H1 (cell line): ENCODE data around the gene HIBCH. TPM values are rescaled to one million over a fixed set of nuclear protein-coding genes. Genes with fewer than 3 reads are reported as not detected.

Experiments used
- CTCF ChIA-PET: fragments of 300-600 bp; sonication (Branson Sonifier 250); formaldehyde crosslinking; loops from one replicate; lab custom pipeline; 2021; ENCODE audit not compliant: partially characterized antibody; lab: Charles Lee
- POLR2A ChIA-PET: fragments of 300-600 bp; sonication (Branson Sonifier 250); formaldehyde crosslinking; loops from one replicate; lab custom pipeline; 2021; ENCODE audit warnings: inconsistent platforms; ENCODE audit not compliant: partially characterized antibody; lab: Charles Lee
- DNase-seq, 2 experiments: peaks; one replicate each; pipeline versions ENCODE4 v3.0.0 to v3.0.0-alpha.2; 2010 to 2022; ENCODE audit warnings: low spot score in 2 of 2, low read depth in 1 of 2, mixed read lengths in 1 of 2
- FAIRE-seq: peaks from 2 replicates; lab custom pipeline; 2011; peaks lifted over from hg19 to GRCh38; lab: Jason Lieb, UNC
- H2AFZ ChIP-seq: 2 replicates; pipeline ENCODE4 v1.8.1; 2012; ENCODE audit warnings: low read length, inconsistent platforms
- H2AK5ac ChIP-seq: 2 replicates; pipeline ENCODE4 v1.6.1; 2013; ENCODE audit warnings: low read depth, low read length
- H2BK120ac ChIP-seq: replicated peaks from 2 replicates; pipeline ENCODE3; 2013; ENCODE audit warnings: low read depth, low read length, inconsistent platforms
- H2BK12ac ChIP-seq: 2 replicates; pipeline ENCODE4 v1.6.1; 2013; ENCODE audit warnings: low read depth, low read length
- H2BK15ac ChIP-seq: 2 replicates; pipeline ENCODE4 v1.6.1; 2013; ENCODE audit warnings: low read length
- H2BK20ac ChIP-seq: 2 replicates; pipeline ENCODE4 v1.6.1; 2013; ENCODE audit warnings: low read length
- H2BK5ac ChIP-seq: 2 replicates; pipeline ENCODE4 v1.6.1; 2013; ENCODE audit warnings: low read depth, low read length
- H3K14ac ChIP-seq: 2 replicates; pipeline ENCODE4 v1.6.1; 2013; ENCODE audit warnings: inconsistent platforms; ENCODE audit not compliant: insufficient read length
- H3K18ac ChIP-seq: 2 replicates; pipeline ENCODE4 v1.6.1; 2013; ENCODE audit warnings: low read length; ENCODE audit errors: extremely low read depth
- H3K23ac ChIP-seq: 2 replicates; pipeline ENCODE4 v1.6.1; 2013; ENCODE audit warnings: inconsistent platforms; ENCODE audit not compliant: insufficient read length
- H3K23me2 ChIP-seq: 2 replicates; pipeline ENCODE4 v1.6.1; 2013; ENCODE audit warnings: low read depth, low read length
- H3K27ac ChIP-seq: 2 replicates; pipeline ENCODE4 v1.6.1; 2011; ENCODE audit warnings: low read depth, low read length, inconsistent platforms
- H3K27me3 ChIP-seq, 4 experiments: replicated peaks in 1 of 4; 1 replicate in 1 of 4; 2 replicates in 3 of 4; pipeline versions ENCODE4 v1.6.1 to v1.8.1; 2011 to 2013; ENCODE audit warnings: low read length in 3 of 4, mild to moderate bottlenecking in 3 of 4, inconsistent platforms in 2 of 4, mixed read lengths in 2 of 4, moderate library complexity in 1 of 4; ENCODE audit not compliant: control insufficient read depth in 3 of 4, insufficient read depth in 3 of 4; ENCODE audit errors: extremely low read depth in 1 of 4
- H3K36me3 ChIP-seq, 4 experiments: 2 replicates each; pipeline versions ENCODE4 v1.6.1 to v1.8.1; 2011 to 2013; ENCODE audit warnings: mild to moderate bottlenecking in 4 of 4, low read length in 3 of 4, moderate library complexity in 2 of 4, control low read depth in 1 of 4, inconsistent platforms in 1 of 4; ENCODE audit not compliant: insufficient read depth in 4 of 4, control insufficient read depth in 2 of 4
- H3K4ac ChIP-seq: replicated peaks from 2 replicates; pipeline ENCODE3; 2013; ENCODE audit warnings: low read length, low read depth, mixed read lengths, inconsistent platforms; ENCODE audit not compliant: insufficient read length
- H3K4me1 ChIP-seq, 4 experiments: replicated peaks in 1 of 4; 1 replicate in 1 of 4; 2 replicates in 3 of 4; pipeline versions ENCODE4 v1.6.1 to v1.8.1; 2011 to 2013; ENCODE audit warnings: low read length in 3 of 4, inconsistent platforms in 2 of 4, mixed read lengths in 1 of 4; ENCODE audit not compliant: insufficient read depth in 4 of 4, control insufficient read depth in 3 of 4
- H3K4me2 ChIP-seq, 2 experiments: 2 replicates each; pipeline versions ENCODE4 v1.6.1 to v1.8.1; 2011 to 2013; ENCODE audit warnings: low read depth in 2 of 2, low read length in 2 of 2, control low read depth in 1 of 2, inconsistent platforms in 1 of 2, mild to moderate bottlenecking in 1 of 2; ENCODE audit not compliant: insufficient read depth in 1 of 2
- H3K4me3 ChIP-seq, 4 experiments: fragments of 200-600, 300-600 bp in 1 of 4; sonication (generic), shearing (Covaris generic), sonication (Bioruptor Twin) in 1 of 4; 2 replicates each; pipeline versions ENCODE4 v1.5.1 to v1.8.1; 2011 to 2016; ENCODE audit warnings: low read length in 4 of 4, low read depth in 3 of 4, control low read depth in 2 of 4, inconsistent platforms in 2 of 4, mild to moderate bottlenecking in 2 of 4, mixed read lengths in 1 of 4, moderate library complexity in 1 of 4; ENCODE audit not compliant: insufficient read depth in 2 of 4; ENCODE audit errors: extremely low read depth in 1 of 4
- H3K56ac ChIP-seq: replicated peaks from 2 replicates; pipeline ENCODE3; 2013; ENCODE audit warnings: low read depth, mild to moderate bottlenecking, mixed read lengths, low read length, inconsistent platforms; ENCODE audit not compliant: insufficient read length
- H3K79me1 ChIP-seq: 2 replicates; pipeline ENCODE4 v1.6.1; 2013; ENCODE audit warnings: low read depth, low read length, control low read depth
- H3K79me2 ChIP-seq, 2 experiments: 2 replicates each; pipeline versions ENCODE4 v1.6.1 to v1.8.1; 2012 to 2013; ENCODE audit warnings: low read length in 2 of 2, mild to moderate bottlenecking in 2 of 2, inconsistent platforms in 1 of 2; ENCODE audit not compliant: insufficient read depth in 2 of 2, control insufficient read depth in 1 of 2
- H3K9ac ChIP-seq, 4 experiments: replicated peaks in 1 of 4; 1 replicate in 1 of 4; 2 replicates in 3 of 4; pipeline versions ENCODE4 v1.6.1 to v1.8.1; 2011 to 2013; ENCODE audit warnings: low read depth in 3 of 4, low read length in 3 of 4, control low read depth in 2 of 4, mild to moderate bottlenecking in 2 of 4, moderate library complexity in 2 of 4, inconsistent platforms in 1 of 4; ENCODE audit errors: extremely low read depth in 1 of 4
- H3K9me3 ChIP-seq, 2 experiments: 2 replicates each; pipeline versions ENCODE4 v1.6.1 to v1.8.1; 2012 to 2013; ENCODE audit warnings: mild to moderate bottlenecking in 2 of 2, moderate library complexity in 2 of 2, control low read depth in 1 of 2, inconsistent platforms in 1 of 2, low read depth in 1 of 2, low read length in 1 of 2, mixed read lengths in 1 of 2; ENCODE audit not compliant: insufficient read depth in 2 of 2
- H4K20me1 ChIP-seq, 2 experiments: replicated peaks in 1 of 2; 2 replicates each; pipeline versions ENCODE3 to v1.8.1; 2011 to 2013; ENCODE audit warnings: inconsistent platforms in 2 of 2, low read length in 2 of 2, mild to moderate bottlenecking in 1 of 2; ENCODE audit not compliant: insufficient read depth in 2 of 2, control insufficient read depth in 1 of 2
- H4K5ac ChIP-seq: 2 replicates; pipeline ENCODE4 v1.6.1; 2013; ENCODE audit warnings: low read length, low read depth, mixed read lengths, inconsistent platforms; ENCODE audit not compliant: insufficient read length
- H4K8ac ChIP-seq: 2 replicates; pipeline ENCODE4 v1.8.0; 2013; ENCODE audit warnings: mild to moderate bottlenecking, moderate library complexity, low read length, inconsistent platforms; ENCODE audit not compliant: insufficient read depth; ENCODE audit errors: extremely low read depth
- H4K91ac ChIP-seq: replicated peaks from 2 replicates; pipeline ENCODE3; 2013; ENCODE audit warnings: low read length, mixed read lengths, inconsistent platforms; ENCODE audit not compliant: insufficient read length
- BRCA1 ChIP-seq: IDR thresholded peaks from 2 replicates; pipeline ENCODE4 v1.6.1; 2012; ENCODE audit warnings: low read depth, low read length, improper control_type of control experiment
- CBX8 ChIP-seq: fragments of 300-800, 300-1000 bp; sonication (generic); IDR thresholded peaks from 2 replicates; pipeline ENCODE4 v1.7.1; 2016; ENCODE audit warnings: low read depth, low read length, borderline replicate concordance
- CEBPB ChIP-seq: IDR thresholded peaks from 2 replicates; pipeline ENCODE4 v1.6.1; 2012; ENCODE audit warnings: low read depth, low read length
- EGR1 ChIP-seq: IDR thresholded peaks from 2 replicates; pipeline ENCODE4 v1.6.1; 2011; ENCODE audit warnings: low read depth, low read length, borderline replicate concordance
- KDM4A ChIP-seq: IDR thresholded peaks from one replicate; pipeline ENCODE4 v1.7.1; 2012; ENCODE audit warnings: low read depth, mild to moderate bottlenecking, moderate library complexity, low read length, inconsistent platforms; ENCODE audit not compliant: severe bottlenecking
- NRF1 ChIP-seq: IDR thresholded peaks from 2 replicates; pipeline ENCODE4 v1.6.1; 2011; ENCODE audit warnings: mild to moderate bottlenecking, low read depth, low read length, improper control_type of control experiment
- POLR2A ChIP-seq, 2 experiments: IDR thresholded peaks; 1 replicate in 1 of 2; 2 replicates in 1 of 2; pipeline ENCODE4 v1.6.1; 2011; ENCODE audit warnings: low read depth in 2 of 2, low read length in 2 of 2, mild to moderate bottlenecking in 2 of 2; ENCODE audit errors: control extremely low read depth in 1 of 2
- POU5F1 ChIP-seq: IDR thresholded peaks from 2 replicates; pipeline ENCODE4 v1.6.1; 2011; ENCODE audit warnings: low read depth, mild to moderate bottlenecking, low read length, moderate library complexity
- SRF ChIP-seq: IDR thresholded peaks from 2 replicates; pipeline ENCODE4 v1.6.1; 2011; ENCODE audit warnings: mild to moderate bottlenecking, low read depth, low read length, moderate library complexity
- TBP ChIP-seq: IDR thresholded peaks from 2 replicates; pipeline ENCODE4 v1.6.1; 2011; ENCODE audit warnings: low read depth, low read length, improper control_type of control experiment
- TCF12 ChIP-seq: IDR thresholded peaks from 2 replicates; pipeline ENCODE4 v1.6.1; 2011; ENCODE audit warnings: low read depth, mild to moderate bottlenecking, low read length
- YY1 ChIP-seq: IDR thresholded peaks from 2 replicates; pipeline ENCODE4 v1.6.1; 2011; ENCODE audit warnings: low read depth, mild to moderate bottlenecking, low read length
- WGBS, 2 experiments: shearing (Covaris generic) in 1 of 2; methylation state at CpG; one replicate each; pipeline versions ENCODE4 v1.1.6 to v1.1.7; 2013 to 2015; ENCODE audit warnings: low lambda C conversion rate in 2 of 2, mixed read lengths in 2 of 2, inconsistent platforms in 1 of 2, low coverage in 1 of 2, missing lambda C conversion rate in 1 of 2; ENCODE audit not compliant: insufficient replicate concordance in 2 of 2, insufficient coverage in 1 of 2, insufficient read length in 1 of 2; ENCODE audit errors: extremely low coverage in 1 of 2, missing lambda C conversion rate in 1 of 2; 5-methylcytosine and 5-hydroxymethylcytosine counted together
- polyA plus RNA-seq, 7 experiments: library from polyadenylated mRNA; depleted of rRNA in 3 of 7; stranded (reverse) in 5 of 7; unstranded in 2 of 7; fragments of >200 nt in 5 of 7; fragments of 200-250 nt in 2 of 7; gene quantifications; 1 replicate in 5 of 7; 2 replicates in 1 of 7; 4 replicates in 1 of 7; pipeline versions ENCODE4 v1.2.1 to v1.2.3, GENCODE V29; 2011 to 2013; ENCODE audit warnings: missing spikeins in 2 of 7, mixed read lengths in 2 of 7
- total RNA-seq: library from RNA; stranded (reverse); fragmentation: NEBNext Ultra II Directional; extraction: Animal tissue kit (Norgen Biotek cat#: 25700); gene quantifications from 2 replicates; pipeline ENCODE4 v1.2.1, GENCODE V29; 2021
- TF ChIP-seq, protein P1 (sequence below): IDR thresholded peaks from 2 replicates; pipeline ENCODE4 v1.6.1; 2012; ENCODE audit warnings: low read length, inconsistent platforms

HIBCH gene
- total and polyA plus RNA-seq, 2 of the 8 experiments (the other 6 are each of a cell fraction or from before 2014, with no cell fraction given): 7.5 to 31.8 TPM

- Histone ChIP-seq H3K23me2 (no peaks in the 10 kb centered on the region), H2BK5ac (no peak overlapping the region), H3K4me2 (no peak overlapping the region), H3K9me3 (no peaks in the 10 kb centered on the region), H3K79me1 (no peaks in the 10 kb centered on the region), H4K91ac (no peak overlapping the region), H3K4ac (no peak overlapping the region), H2AK5ac (no peak overlapping the region), H3K27me3 (no peaks in the 10 kb centered on the region), H3K79me2 (no peaks in the 10 kb centered on the region), H3K23ac (no peak overlapping the region), H4K5ac (no peak overlapping the region), H2BK12ac (no peak overlapping the region), H2AFZ (no peak overlapping the region), H3K27ac (no peak overlapping the region), H2BK15ac (no peak overlapping the region), H4K20me1 (no peaks in the 10 kb centered on the region), H2BK120ac (no peak overlapping the region), H3K4me3 (no peak overlapping the region), H3K36me3 (no peaks in the 10 kb centered on the region), H3K4me1 (no peaks in the 10 kb centered on the region), H3K56ac (no peak overlapping the region), H3K9ac (no peak overlapping the region), H3K14ac (no peak overlapping the region), H4K8ac (no peak overlapping the region), H2BK20ac (no peak overlapping the region), H3K18ac (no peak overlapping the region)
- TF ChIP-seq TBP: no peak
- TF ChIP-seq TCF12: no peak
- TF ChIP-seq YY1: no peak
- no peak for TF ChIP-seq POU5F1
- no peak for TF ChIP-seq KDM4A
- TF ChIP-seq CEBPB: no peak
- no peak for TF ChIP-seq SRF
- TF ChIP-seq NRF1: no peak
- no peak for TF ChIP-seq BRCA1
- no peak for TF ChIP-seq POLR2A (IDR thresholded peaks at IDR 0.05; ENCODE audit: control extremely low read depth in 1 of 2, low read depth in 2 of 2, low read length in 2 of 2)
- TF ChIP-seq, protein P1, sequence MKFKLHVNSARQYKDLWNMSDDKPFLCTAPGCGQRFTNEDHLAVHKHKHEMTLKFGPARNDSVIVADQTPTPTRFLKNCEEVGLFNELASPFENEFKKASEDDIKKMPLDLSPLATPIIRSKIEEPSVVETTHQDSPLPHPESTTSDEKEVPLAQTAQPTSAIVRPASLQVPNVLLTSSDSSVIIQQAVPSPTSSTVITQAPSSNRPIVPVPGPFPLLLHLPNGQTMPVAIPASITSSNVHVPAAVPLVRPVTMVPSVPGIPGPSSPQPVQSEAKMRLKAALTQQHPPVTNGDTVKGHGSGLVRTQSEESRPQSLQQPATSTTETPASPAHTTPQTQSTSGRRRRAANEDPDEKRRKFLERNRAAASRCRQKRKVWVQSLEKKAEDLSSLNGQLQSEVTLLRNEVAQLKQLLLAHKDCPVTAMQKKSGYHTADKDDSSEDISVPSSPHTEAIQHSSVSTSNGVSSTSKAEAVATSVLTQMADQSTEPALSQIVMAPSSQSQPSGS: no peak
- TF ChIP-seq EGR1: no peak
- TF ChIP-seq CBX8: no peak
- FAIRE-seq (no peak), DNase-seq (no peak)
- ChIA-PET POLR2A (interaction anchor here (1.3 kb wide), 1 partner anchor 11 kb away, joined by 5 read pairs; no protein-coding TSS in a partner anchor), CTCF (interaction anchor here (1.4 to 1.9 kb wide), 2 partner anchors 8 to 14 kb away, joined by 3 to 9 read pairs; a partner anchor contains a TSS)
- 87% methylated on average over 1 of the region's 1 CpG; no CpG with 5 or more reads in 1 of the 2 experiments for WGBS, 2 experiments
Observed at GRCh38 chr2:190188289-190188688, 131.3 kb downstream of the HIBCH start.
